Karpas-422 (cell line): ENCODE data around the gene IL25. TPM values are rescaled to one million over a fixed set of nuclear protein-coding genes. Genes with fewer than 3 reads are reported as not detected.

Source experiments
- DNase-seq: peaks from one replicate; pipeline ENCODE4 v3.0.0-alpha.2; 2015
- H2AFZ ChIP-seq: fragments of 200-600 bp; sonication (generic); 2 replicates; pipeline ENCODE4 v1.6.1; 2014; ENCODE audit warnings: antibody characterized with exemption, low read length, mixed read lengths
- H3K27ac ChIP-seq: fragments of 200-600 bp; sonication (generic); 2 replicates; pipeline ENCODE4 v1.5.1; 2014; ENCODE audit warnings: mild to moderate bottlenecking, low read length, moderate library complexity
- H3K27me3 ChIP-seq: fragments of 200-600 bp; sonication (generic); 2 replicates; pipeline ENCODE4 v1.6.1; 2014; ENCODE audit warnings: low read length, mixed read lengths
- H3K36me3 ChIP-seq: fragments of 200-600 bp; sonication (generic); 2 replicates; pipeline ENCODE4 v1.6.1; 2014; ENCODE audit warnings: low read length, mixed read lengths; ENCODE audit not compliant: insufficient read depth
- H3K4me1 ChIP-seq: fragments of 200-600 bp; sonication (generic); 2 replicates; pipeline ENCODE4 v1.6.1; 2014; ENCODE audit warnings: mild to moderate bottlenecking, low read length, mixed read lengths
- H3K4me2 ChIP-seq: fragments of 200-600 bp; sonication (generic); 2 replicates; pipeline ENCODE4 v1.6.1; 2014; ENCODE audit warnings: low read length, low read depth, mild to moderate bottlenecking; ENCODE audit not compliant: poor library complexity, severe bottlenecking
- H3K4me3 ChIP-seq: fragments of 200-600 bp; sonication (generic); 2 replicates; pipeline ENCODE4 v1.5.1; 2014; ENCODE audit warnings: mild to moderate bottlenecking, antibody characterized with exemption, low read length, mixed read lengths
- H3K79me2 ChIP-seq: fragments of 200-600 bp; sonication (generic); 2 replicates; pipeline ENCODE4 v1.6.1; 2014; ENCODE audit warnings: mild to moderate bottlenecking, low read length, mixed read lengths
- H3K9ac ChIP-seq: fragments of 200-600 bp; sonication (generic); 2 replicates; pipeline ENCODE4 v1.6.0; 2014; ENCODE audit warnings: low read length
- H3K9me2 ChIP-seq: fragments of 200-600 bp; sonication (generic), shearing (Covaris generic); replicated peaks from 2 replicates; pipeline ENCODE4 v1.6.0; 2014; ENCODE audit warnings: mild to moderate bottlenecking, low read length, moderate library complexity; ENCODE audit not compliant: insufficient read depth
- H3K9me3 ChIP-seq: fragments of 300-700, 200-600 bp; sonication (generic); 2 replicates; pipeline ENCODE4 v1.6.1; 2014; ENCODE audit warnings: low read length, mixed read lengths
- H4K20me1 ChIP-seq: fragments of 200-600 bp; sonication (generic); 2 replicates; pipeline ENCODE4 v1.6.1; 2014; ENCODE audit warnings: mild to moderate bottlenecking, antibody characterized with exemption, low read length, low read depth; ENCODE audit not compliant: insufficient read depth
- total RNA-seq: library from RNA; depleted of rRNA; stranded (reverse); fragments of >200 nt; shearing (Covaris generic); gene quantifications from 2 replicates; pipeline ENCODE4 v1.2.3, GENCODE V29; 2014; ENCODE audit warnings: low replicate concordance

The IL25 gene
- total RNA-seq, 1 experiment from 2014 or later = not detected

DNA sequence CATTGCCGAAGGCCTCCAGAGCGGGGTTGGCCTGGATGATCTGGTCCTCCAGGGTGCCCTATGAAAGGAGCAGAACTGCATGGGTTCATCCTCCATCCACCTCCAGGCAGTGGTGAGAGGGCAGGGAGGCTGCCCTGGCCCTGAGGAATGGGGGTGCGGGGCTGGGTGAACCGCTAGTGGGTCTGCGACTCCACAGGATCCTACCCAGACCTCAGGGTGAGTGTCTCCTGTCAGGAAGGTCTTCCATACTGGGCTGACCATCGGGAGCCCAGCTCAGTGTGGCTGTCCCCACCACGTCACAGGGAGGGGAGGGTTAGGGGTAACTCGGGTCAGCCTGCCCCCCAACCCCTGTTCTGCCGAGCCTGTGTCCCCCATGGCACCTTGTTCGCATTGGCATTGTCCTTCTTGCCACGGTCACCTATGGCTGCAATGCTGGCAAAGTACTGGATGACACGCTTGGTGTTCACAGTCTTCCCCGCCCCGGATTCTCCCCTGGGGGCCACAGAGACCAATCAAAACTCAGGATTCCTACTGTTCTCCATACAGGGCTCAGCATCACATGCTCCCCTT, 31.8 kb downstream of the IL25 start:
- no peak for DNase-seq
- H3K27me3 ChIP-seq = no peaks in the 10 kb centered on the region

GRCh38 chr14:23405096-23405495, 32.5 kb downstream of the IL25 start:
- Histone ChIP-seq H3K79me2 (no peaks in the 10 kb centered on the region), H3K27me3 (no peaks in the 10 kb centered on the region), H3K4me1 (peaks cover 19% of the 10 kb centered on the region), H3K4me2 (no peak overlapping the region), H3K36me3 (no peaks in the 10 kb centered on the region), H2AFZ (no peak overlapping the region), H4K20me1 (peaks cover 5% of the 10 kb centered on the region; the same call in 1 of the 2 replicates), H3K4me3 (no peak overlapping the region), H3K27ac (no peak overlapping the region), H3K9me3 (no peaks in the 10 kb centered on the region), H3K9me2 (no peaks in the 10 kb centered on the region), H3K9ac (no peak overlapping the region)
- no peak for DNase-seq

More for the DNA sequence above, 31.8 kb downstream of the IL25 start:
- no peaks in the 10 kb centered on the region for H3K9me3 ChIP-seq
- H3K9ac ChIP-seq = no peak overlapping the region
- no peaks in the 10 kb centered on the region for H3K79me2 ChIP-seq
- no peak overlapping the region for H2AFZ ChIP-seq
- peaks cover 5% of the 10 kb centered on the region; the same call in 1 of the 2 replicates for H4K20me1 ChIP-seq
- no peak overlapping the region for H3K27ac ChIP-seq
- H3K4me2 ChIP-seq = no peak overlapping the region
- H3K4me3 ChIP-seq = no peak overlapping the region
- peaks cover 19% of the 10 kb centered on the region for H3K4me1 ChIP-seq
- H3K9me2 ChIP-seq = no peaks in the 10 kb centered on the region
- no peaks in the 10 kb centered on the region for H3K36me3 ChIP-seq

GRCh38 chr14:23405516-23406025, 33.0 kb downstream of the IL25 start:
- Histone ChIP-seq H3K4me3 (no peak overlapping the region), H3K4me1 (peaks cover 19% of the 10 kb centered on the region), H3K9me2 (no peaks in the 10 kb centered on the region), H3K79me2 (no peaks in the 10 kb centered on the region), H3K9ac (no peak overlapping the region), H4K20me1 (peaks cover 5% of the 10 kb centered on the region; the same call in 1 of the 2 replicates), H3K27ac (no peak overlapping the region), H2AFZ (no peak overlapping the region), H3K36me3 (no peaks in the 10 kb centered on the region), H3K27me3 (no peaks in the 10 kb centered on the region), H3K4me2 (no peak overlapping the region), H3K9me3 (no peaks in the 10 kb centered on the region)
- DNase-seq = no peak

DNA sequence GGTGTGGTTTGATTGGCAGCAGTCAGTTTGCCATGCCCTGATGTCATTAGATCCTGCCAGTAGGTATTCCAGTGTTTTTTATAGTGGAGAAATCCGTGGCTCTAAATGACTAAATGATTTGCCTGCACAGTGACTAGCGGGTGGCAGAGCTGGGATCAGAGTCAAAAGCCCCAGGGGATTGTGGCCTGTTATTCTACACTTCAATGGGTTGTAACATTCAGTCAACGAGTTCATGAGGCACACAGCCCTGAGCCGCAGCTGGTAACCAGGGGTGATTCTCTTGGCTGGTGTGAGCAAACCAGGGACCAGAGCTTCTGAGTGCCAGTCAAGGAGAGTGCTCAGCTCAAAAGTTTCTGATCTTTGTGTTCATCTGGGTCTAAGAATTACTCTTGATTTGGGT, 33.6 kb downstream of the IL25 start:
- no peaks in the 10 kb centered on the region for H3K9me3 ChIP-seq
- no peak overlapping the region for H3K4me3 ChIP-seq
- H3K4me1 ChIP-seq = peaks cover 19% of the 10 kb centered on the region
- H3K4me2 ChIP-seq = no peak overlapping the region
- H3K27me3 ChIP-seq = no peaks in the 10 kb centered on the region
- H3K79me2 ChIP-seq = no peaks in the 10 kb centered on the region
- H3K27ac ChIP-seq = no peak overlapping the region
- DNase-seq = peak; percentile 87
- no peak overlapping the region for H2AFZ ChIP-seq
- peaks cover 5% of the 10 kb centered on the region; the same call in 1 of the 2 replicates for H4K20me1 ChIP-seq
- H3K9me2 ChIP-seq = no peaks in the 10 kb centered on the region
- H3K9ac ChIP-seq = no peak overlapping the region
- no peaks in the 10 kb centered on the region for H3K36me3 ChIP-seq

DNA sequence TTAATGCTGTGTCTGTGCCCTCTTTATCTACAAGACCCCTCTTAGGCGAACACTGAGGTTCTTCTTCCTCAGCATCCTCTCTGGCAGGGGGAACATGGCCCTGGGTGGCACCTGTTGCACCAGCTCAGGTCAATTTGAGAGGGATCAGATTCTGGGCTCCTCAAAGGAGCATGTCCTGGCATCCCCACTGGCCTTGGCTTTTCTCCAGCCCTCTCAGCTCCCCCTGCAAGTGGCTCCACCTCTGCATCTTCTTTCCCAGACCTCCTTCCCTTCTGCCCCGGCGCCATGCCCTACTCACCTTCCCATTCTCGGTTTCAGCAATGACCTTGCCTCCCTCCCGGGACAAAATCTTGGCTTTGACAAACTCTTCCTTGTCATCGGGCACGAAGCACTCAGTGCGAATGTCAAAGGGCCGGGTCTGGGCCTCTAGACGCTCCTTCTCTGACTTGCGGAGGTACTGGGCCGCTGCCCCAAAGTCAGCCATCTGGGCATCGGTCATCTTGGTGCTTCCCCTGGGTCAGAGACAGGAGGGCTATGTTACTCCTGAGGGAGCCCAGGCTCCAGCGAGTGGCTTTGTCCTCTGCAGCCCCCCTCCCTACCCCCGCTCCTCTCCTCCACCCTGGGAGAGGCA, 34.2 kb downstream of the IL25 start:
- no peak overlapping the region for H3K9ac ChIP-seq
- H4K20me1 ChIP-seq = peaks cover 5% of the 10 kb centered on the region; the same call in 1 of the 2 replicates
- no peaks in the 10 kb centered on the region for H3K27me3 ChIP-seq
- H3K4me3 ChIP-seq = no peak overlapping the region
- H3K36me3 ChIP-seq = no peaks in the 10 kb centered on the region
- H3K4me2 ChIP-seq = no peak overlapping the region
- DNase-seq = no peak
- H3K79me2 ChIP-seq = no peaks in the 10 kb centered on the region
- H3K4me1 ChIP-seq = peaks cover 19% of the 10 kb centered on the region
- H2AFZ ChIP-seq = no peak overlapping the region
- no peak overlapping the region for H3K27ac ChIP-seq
- H3K9me2 ChIP-seq = no peaks in the 10 kb centered on the region
- H3K9me3 ChIP-seq = no peaks in the 10 kb centered on the region

GRCh38 chr14:23407516-23408306, 35.1 kb downstream of the IL25 start, which contains the start of gene MYH6:
TSS of gene MYH6 (minus strand) at chr14:23408273. CDS start at chr14:23407223, 1,050 bp downstream.
- no peaks in the 10 kb centered on the region for H3K9me3 ChIP-seq
- H3K36me3 ChIP-seq = no peaks in the 10 kb centered on the region
- H3K4me2 ChIP-seq = no peak within 1 kb of the TSS
- no peak within 1 kb of the TSS for H3K27ac ChIP-seq
- no peak for DNase-seq
- H4K20me1 ChIP-seq = peaks cover 5% of the 10 kb centered on the region; the same call in 1 of the 2 replicates
- no peaks in the 10 kb centered on the region for H3K27me3 ChIP-seq
- H3K9me2 ChIP-seq = no peaks in the 10 kb centered on the region
- no peak within 1 kb of the TSS for H3K4me3 ChIP-seq
- H2AFZ ChIP-seq = no peak within 1 kb of the TSS
- H3K4me1 ChIP-seq = peaks cover 19% of the 10 kb centered on the region
- H3K79me2 ChIP-seq = no peaks in the 10 kb centered on the region
- no peak within 1 kb of the TSS for H3K9ac ChIP-seq

- H3K9me2 ChIP-seq = no peaks in the 10 kb centered on the region
- no peaks in the 10 kb centered on the region for H3K9me3 ChIP-seq
- H3K4me1 ChIP-seq = peaks cover 19% of the 10 kb centered on the region
- H3K79me2 ChIP-seq = no peaks in the 10 kb centered on the region
- no peak overlapping the region for H3K4me2 ChIP-seq
- no peak overlapping the region for H3K27ac ChIP-seq
- no peak overlapping the region for H3K9ac ChIP-seq
- H3K4me3 ChIP-seq = no peak overlapping the region
- H3K36me3 ChIP-seq = no peaks in the 10 kb centered on the region
- DNase-seq = no peak
- no peak overlapping the region for H2AFZ ChIP-seq
- no peaks in the 10 kb centered on the region for H3K27me3 ChIP-seq
- peaks cover 5% of the 10 kb centered on the region; the same call in 1 of the 2 replicates for H4K20me1 ChIP-seq
These were observed 35.7 kb downstream of the IL25 start for GRCh38 chr14:23408307-23408630.

- Histone ChIP-seq H3K9me3 (no peaks in the 10 kb centered on the region), H3K9ac (no peak overlapping the region), H2AFZ (no peak overlapping the region), H3K27ac (no peak overlapping the region), H3K79me2 (no peaks in the 10 kb centered on the region), H3K36me3 (no peaks in the 10 kb centered on the region), H3K4me3 (no peak overlapping the region), H3K4me1 (peaks cover 19% of the 10 kb centered on the region), H3K4me2 (no peak overlapping the region), H3K27me3 (no peaks in the 10 kb centered on the region), H3K9me2 (no peaks in the 10 kb centered on the region), H4K20me1 (no peaks in the 10 kb centered on the region; the same call in 1 of the 2 replicates)
- DNase-seq = no peak
These were observed 36.9 kb downstream of the IL25 start for GRCh38 chr14:23409475-23409874.
